ENCODE data around the gene C19orf73.
"Not testable (repeated sequence)": the region's sequence is repeated elsewhere in the genome, so short reads cannot be mapped to it uniquely, and the experiment has no call there.

C19orf73 gene

DNA sequence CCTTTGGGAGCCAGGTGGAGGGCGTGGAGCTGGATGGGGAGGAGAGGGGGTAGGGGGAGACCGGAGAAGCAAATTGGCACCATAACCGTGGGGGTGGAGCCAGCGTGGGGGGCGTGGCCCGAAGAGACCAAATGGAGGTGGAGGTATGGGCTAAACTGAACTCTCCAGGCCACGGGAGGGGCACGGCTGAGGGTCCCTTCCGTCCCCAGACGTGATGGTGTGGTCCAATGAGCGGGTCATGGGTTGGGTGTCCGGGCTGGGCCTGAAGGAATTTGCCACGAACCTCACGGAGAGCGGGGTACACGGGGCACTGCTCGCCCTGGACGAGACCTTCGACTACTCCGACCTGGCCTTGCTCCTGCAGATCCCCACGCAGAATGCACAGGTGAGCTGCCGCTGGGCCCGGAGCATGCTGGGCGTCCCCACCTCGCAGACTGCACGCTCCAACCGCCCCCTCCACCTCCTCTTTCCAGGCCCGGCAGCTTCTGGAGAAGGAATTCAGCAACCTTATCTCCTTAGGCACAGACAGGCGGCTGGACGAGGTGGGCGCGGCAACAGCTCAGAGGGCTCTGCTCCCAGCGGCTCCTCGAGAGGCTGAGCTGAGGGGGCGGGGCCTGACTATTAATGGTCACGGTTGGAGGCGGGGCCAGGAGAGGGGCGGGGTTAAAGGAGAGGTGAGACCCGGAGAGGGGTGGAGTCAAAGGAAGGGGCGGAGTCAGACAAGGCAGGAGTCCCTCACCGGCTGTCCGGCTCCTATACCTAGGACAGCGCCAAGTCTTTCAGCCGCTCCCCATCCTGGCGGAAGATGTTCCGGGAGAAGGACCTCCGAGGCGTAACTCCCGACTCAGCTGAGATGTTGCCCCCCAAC, 30.1 kb upstream of the C19orf73 start:
- peak; percentile 89 for DNase-seq (ENCODE audit: low read depth, low spot score)
- TF ChIP-seq, protein P1, sequence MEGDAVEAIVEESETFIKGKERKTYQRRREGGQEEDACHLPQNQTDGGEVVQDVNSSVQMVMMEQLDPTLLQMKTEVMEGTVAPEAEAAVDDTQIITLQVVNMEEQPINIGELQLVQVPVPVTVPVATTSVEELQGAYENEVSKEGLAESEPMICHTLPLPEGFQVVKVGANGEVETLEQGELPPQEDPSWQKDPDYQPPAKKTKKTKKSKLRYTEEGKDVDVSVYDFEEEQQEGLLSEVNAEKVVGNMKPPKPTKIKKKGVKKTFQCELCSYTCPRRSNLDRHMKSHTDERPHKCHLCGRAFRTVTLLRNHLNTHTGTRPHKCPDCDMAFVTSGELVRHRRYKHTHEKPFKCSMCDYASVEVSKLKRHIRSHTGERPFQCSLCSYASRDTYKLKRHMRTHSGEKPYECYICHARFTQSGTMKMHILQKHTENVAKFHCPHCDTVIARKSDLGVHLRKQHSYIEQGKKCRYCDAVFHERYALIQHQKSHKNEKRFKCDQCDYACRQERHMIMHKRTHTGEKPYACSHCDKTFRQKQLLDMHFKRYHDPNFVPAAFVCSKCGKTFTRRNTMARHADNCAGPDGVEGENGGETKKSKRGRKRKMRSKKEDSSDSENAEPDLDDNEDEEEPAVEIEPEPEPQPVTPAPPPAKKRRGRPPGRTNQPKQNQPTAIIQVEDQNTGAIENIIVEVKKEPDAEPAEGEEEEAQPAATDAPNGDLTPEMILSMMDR (IDR thresholded peaks at IDR 0.05; ENCODE audit: low read depth, low read length) = no peak
- peak overlapping the region; percentile 78 for H3K4me3 ChIP-seq (ENCODE audit: low read depth, low read length)
- in situ Hi-C loops (cut with HindIII; ENCODE audit: low sequenced_read_pairs) = no loop called here

DNA sequence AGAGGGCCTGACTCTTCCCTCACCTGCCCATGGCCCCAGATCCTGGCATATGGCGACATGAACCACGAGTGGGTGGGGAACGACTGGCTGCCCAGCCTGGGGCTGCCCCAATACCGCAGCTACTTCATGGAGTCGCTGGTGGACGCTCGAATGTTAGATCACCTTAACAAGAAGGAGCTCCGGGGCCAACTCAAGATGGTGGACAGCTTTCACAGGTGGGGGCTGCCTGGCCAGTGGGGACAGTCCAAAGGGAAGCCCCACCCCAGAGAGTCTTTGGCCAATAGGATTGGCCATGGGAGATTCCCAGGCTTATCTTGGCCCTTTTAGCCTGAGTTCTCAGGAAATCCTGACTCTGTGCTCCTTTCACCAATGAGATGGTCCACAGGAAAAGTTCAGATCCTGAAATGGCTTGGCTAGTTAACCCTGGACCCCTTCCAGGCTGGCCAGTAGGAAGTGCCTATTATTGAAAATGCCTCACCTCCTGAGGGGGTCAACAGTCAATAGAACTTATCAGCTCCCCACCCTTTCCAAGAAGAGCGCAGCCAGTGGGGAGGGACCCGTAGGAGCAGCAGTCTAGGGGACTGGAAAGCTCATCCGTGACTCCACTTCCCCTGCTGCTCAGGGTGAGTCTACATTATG, 29.2 kb upstream of the C19orf73 start:
- in situ Hi-C loops (cut with HindIII; ENCODE audit: low sequenced_read_pairs) = no loop called here
- no peak for DNase-seq (ENCODE audit: low read depth, low spot score)
- TF ChIP-seq, protein P1 (IDR thresholded peaks at IDR 0.05; ENCODE audit: low read depth, low read length) = no peak
- no peak overlapping the region for H3K4me3 ChIP-seq (ENCODE audit: low read depth, low read length)

DNA sequence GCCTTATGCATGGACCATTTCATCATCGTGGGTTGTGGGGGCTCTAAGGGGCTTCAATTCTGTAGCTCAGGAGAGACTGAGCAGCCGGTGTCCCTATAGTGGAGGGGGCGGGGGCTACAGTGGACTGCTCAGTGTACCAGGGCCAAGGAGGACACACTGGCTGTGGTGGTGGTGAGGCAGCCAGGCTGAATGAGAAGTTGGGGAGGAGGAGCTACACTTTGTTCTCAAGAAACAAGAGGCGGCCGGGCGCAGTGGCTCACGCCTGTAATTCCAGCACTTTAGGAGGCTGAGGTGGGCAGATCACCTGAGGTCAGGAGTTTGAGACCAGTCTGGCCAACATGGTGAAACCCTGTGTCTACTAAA, 27.4 kb upstream of the C19orf73 start:
- DNase-seq (ENCODE audit: low read depth, low spot score); H3K4me3 ChIP-seq (ENCODE audit: low read depth, low read length); in situ Hi-C loops (cut with HindIII; ENCODE audit: low sequenced_read_pairs): not testable (repeated sequence)

DNA sequence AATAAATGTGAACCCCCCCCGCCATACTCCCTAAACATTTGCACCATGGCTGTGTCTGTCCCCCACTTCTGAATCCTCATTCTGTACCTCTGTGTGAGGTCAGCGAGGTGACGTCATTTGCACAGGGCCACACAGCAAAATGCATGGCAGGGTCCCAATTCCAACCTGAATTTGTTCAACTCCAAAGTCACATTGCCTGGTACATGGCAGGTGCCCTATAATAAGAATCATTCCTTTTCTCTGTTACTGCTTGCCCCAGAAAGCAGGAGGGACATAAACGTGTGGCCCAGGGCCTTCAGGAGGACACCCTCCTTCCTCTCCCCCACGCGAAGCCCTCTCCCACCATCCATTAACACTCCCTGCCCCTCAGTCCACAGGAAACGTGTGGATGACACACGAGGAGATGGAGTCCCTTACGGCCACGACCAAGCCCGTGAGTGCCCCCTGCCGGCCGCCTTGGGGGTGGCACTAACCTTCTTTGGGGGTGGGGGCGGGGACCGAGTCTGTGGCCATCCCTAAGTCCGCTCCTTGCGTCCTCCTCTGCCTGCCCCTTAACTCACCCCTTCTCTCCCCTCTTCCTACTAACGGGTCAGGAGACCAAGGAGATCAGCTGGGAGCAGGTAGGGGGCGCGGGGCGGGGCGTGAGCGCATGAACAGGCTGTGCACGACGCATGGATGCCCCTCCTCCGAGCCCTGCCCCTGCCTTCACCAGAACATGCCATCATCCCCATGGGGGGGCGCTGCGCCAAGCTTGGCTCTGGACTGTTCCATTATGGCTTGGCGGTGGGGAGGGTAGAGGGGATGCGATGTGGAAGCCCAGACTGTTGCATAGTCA, 26.8 kb upstream of the C19orf73 start:
- TF ChIP-seq, protein P1 (IDR thresholded peaks at IDR 0.05; ENCODE audit: low read depth, low read length) = peak; percentile 90
- peak overlapping the region; percentile 12 for H3K4me3 ChIP-seq (ENCODE audit: low read depth, low read length)
- peak; percentile 75 for DNase-seq (ENCODE audit: low read depth, low spot score)
- in situ Hi-C loops (cut with HindIII; ENCODE audit: low sequenced_read_pairs) = no loop called here

DNA sequence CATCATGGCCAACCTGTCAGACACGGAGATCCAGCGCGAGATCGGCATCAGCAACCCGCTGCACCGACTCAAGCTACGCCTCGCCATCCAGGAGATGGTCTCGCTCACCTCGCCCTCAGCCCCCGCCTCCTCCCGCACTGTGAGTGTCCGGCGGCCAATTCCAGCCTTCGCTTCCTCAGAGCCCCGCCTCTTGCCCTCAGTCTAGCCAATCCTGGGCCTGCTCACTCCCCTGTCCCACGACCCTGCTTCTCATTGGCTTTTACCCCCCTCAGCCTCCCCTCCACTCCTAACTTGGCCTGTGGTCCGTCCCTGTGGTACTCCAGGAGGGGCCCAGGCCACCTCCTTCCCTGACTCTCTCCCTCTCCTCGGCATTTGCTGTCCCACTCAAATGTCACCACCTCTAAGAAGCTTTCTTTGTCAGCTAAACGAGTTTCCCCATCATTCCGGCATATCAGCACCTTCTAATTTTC, 24.0 kb upstream of the C19orf73 start:
- peak overlapping the region; percentile 71 for H3K4me3 ChIP-seq (ENCODE audit: low read depth, low read length)
- TF ChIP-seq, protein P1 (IDR thresholded peaks at IDR 0.05; ENCODE audit: low read depth, low read length) = no peak
- DNase-seq (ENCODE audit: low read depth, low spot score) = peak; percentile 90
- in situ Hi-C loops (cut with HindIII; ENCODE audit: low sequenced_read_pairs) = no loop called here

DNA sequence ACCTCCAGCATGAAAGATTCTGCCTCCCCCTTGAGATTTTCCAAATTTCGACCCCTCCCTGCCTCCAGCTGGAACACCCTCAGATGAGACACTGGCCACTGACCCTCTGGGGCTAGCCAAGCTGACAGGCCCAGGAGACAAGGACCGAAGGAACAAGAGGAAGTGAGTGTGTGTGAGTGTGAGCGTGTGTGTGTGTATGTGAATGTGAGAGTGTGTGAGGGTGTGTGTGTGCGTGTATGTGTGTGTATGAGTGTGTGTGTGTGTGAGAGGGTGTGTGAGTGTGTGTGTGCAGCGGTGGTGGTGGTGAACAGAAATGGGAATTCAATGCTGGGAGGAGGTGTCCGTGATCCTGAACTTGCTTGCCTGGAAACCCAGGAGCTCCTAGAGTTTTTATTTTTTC, 22.4 kb upstream of the C19orf73 start:
- in situ Hi-C loops (cut with HindIII; ENCODE audit: low sequenced_read_pairs) = no loop called here

More for the DNA sequence above, 22.4 kb upstream of the C19orf73 start:
- no peak for DNase-seq (ENCODE audit: low read depth, low spot score)
- TF ChIP-seq, protein P1 (IDR thresholded peaks at IDR 0.05; ENCODE audit: low read depth, low read length) = no peak
- H3K4me3 ChIP-seq (ENCODE audit: low read depth, low read length) = no peak overlapping the region
